Neural progenitor cell (in vitro differentiated cells): Measurements from ENCODE around the gene LRRK2.
"Not testable (repeated sequence)": the region's sequence is repeated elsewhere in the genome, so short reads cannot be mapped to it uniquely, and the experiment has no call there.

Experiments
- EZH2 ChIP-seq: fragments of 200-600 bp; sonication (generic); IDR thresholded peaks from 2 replicates; pipeline ENCODE4 v1.6.1; 2017; ENCODE audit warnings: antibody characterized with exemption, mild to moderate bottlenecking, moderate library complexity
- TF ChIP-seq, protein P1 (sequence below): fragments of 200-600 bp; sonication (generic); IDR thresholded peaks from 2 replicates; pipeline ENCODE4 v1.5.1; 2017; ENCODE audit warnings: antibody characterized with exemption, mild to moderate bottlenecking

GRCh38 chr12:40244526-40245156 is 19.8 kb downstream of the LRRK2 start:
- not testable (repeated sequence) for TF ChIP-seq EZH2
- TF ChIP-seq, protein P1, sequence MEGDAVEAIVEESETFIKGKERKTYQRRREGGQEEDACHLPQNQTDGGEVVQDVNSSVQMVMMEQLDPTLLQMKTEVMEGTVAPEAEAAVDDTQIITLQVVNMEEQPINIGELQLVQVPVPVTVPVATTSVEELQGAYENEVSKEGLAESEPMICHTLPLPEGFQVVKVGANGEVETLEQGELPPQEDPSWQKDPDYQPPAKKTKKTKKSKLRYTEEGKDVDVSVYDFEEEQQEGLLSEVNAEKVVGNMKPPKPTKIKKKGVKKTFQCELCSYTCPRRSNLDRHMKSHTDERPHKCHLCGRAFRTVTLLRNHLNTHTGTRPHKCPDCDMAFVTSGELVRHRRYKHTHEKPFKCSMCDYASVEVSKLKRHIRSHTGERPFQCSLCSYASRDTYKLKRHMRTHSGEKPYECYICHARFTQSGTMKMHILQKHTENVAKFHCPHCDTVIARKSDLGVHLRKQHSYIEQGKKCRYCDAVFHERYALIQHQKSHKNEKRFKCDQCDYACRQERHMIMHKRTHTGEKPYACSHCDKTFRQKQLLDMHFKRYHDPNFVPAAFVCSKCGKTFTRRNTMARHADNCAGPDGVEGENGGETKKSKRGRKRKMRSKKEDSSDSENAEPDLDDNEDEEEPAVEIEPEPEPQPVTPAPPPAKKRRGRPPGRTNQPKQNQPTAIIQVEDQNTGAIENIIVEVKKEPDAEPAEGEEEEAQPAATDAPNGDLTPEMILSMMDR, result not testable (repeated sequence)
